Vagina (tissue), 2 donors: ENCODE results near the gene GLT1D1. TPM values are rescaled to one million over a fixed set of nuclear protein-coding genes. Genes with fewer than 3 reads are reported as not detected.

Experiments
- DNase-seq, 2 donors: peaks; one replicate each; pipeline ENCODE4 v3.0.0-alpha.2; 2017; ENCODE audit errors: extremely low spot score in 2 of 2
- H3K27ac ChIP-seq: fragments of 200-600 bp; sonication (generic); one replicate; pipeline ENCODE4 v1.5.1; 2019
- H3K27me3 ChIP-seq: fragments of 200-600 bp; sonication (generic); one replicate; pipeline ENCODE4 v1.5.1; 2019
- H3K36me3 ChIP-seq, 2 donors: fragments of 200-600 bp; sonication (generic); one replicate each; pipeline ENCODE4 v1.5.1; 2017 to 2019
- H3K4me1 ChIP-seq: fragments of 200-600 bp; sonication (generic); one replicate; pipeline ENCODE4 v1.5.1; 2019
- H3K4me3 ChIP-seq, 2 donors: fragments of 200-600 bp; sonication (generic); 1 replicate in 1 of 2; 2 replicates in 1 of 2; pipeline ENCODE4 v1.5.1; 2016 to 2019
- H3K9me3 ChIP-seq: fragments of 200-600 bp; sonication (generic); one replicate; pipeline ENCODE4 v1.5.1; 2019
- POLR2A ChIP-seq, 2 donors: fragments of 450-650 bp; IDR thresholded peaks; one replicate each; pipeline ENCODE4 v1.6.1; 2017; ENCODE audit warnings: antibody characterized with exemption in 2 of 2, mild to moderate bottlenecking in 2 of 2, moderate library complexity in 2 of 2
- POLR2AphosphoS5 ChIP-seq, 2 donors: sonication (generic); formaldehyde crosslinking; IDR thresholded peaks; one replicate each; pipeline ENCODE4 v1.9.0; 2017; ENCODE audit warnings: antibody characterized with exemption in 2 of 2, mild to moderate bottlenecking in 2 of 2, low read depth in 1 of 2; ENCODE audit not compliant: insufficient read depth in 1 of 2
- intact Hi-C: fragments of 100-400 bp; cut with DNase I; formaldehyde crosslinking; loops from one replicate; pipeline ENCODE4 v1.15.1; 2023
- total RNA-seq: library from RNA; depleted of rRNA; stranded (reverse); fragments of >200 nt; gene quantifications from one replicate; pipeline ENCODE4 v1.2.3, GENCODE V29; 2016
- TF ChIP-seq, protein P1 (sequence below), 3 experiments: fragments of 450-650 bp in 2 of 3; fragments of 200-600 bp in 1 of 3; sonication (generic) in 1 of 3; IDR thresholded peaks; one replicate each; pipeline ENCODE4 v1.5.1; 2017 to 2019; ENCODE audit warnings: antibody characterized with exemption in 3 of 3, mild to moderate bottlenecking in 2 of 3, moderate library complexity in 2 of 3

GLT1D1 gene
- total RNA-seq, 1 donor from 2014 or later: 0.74 TPM

DNA sequence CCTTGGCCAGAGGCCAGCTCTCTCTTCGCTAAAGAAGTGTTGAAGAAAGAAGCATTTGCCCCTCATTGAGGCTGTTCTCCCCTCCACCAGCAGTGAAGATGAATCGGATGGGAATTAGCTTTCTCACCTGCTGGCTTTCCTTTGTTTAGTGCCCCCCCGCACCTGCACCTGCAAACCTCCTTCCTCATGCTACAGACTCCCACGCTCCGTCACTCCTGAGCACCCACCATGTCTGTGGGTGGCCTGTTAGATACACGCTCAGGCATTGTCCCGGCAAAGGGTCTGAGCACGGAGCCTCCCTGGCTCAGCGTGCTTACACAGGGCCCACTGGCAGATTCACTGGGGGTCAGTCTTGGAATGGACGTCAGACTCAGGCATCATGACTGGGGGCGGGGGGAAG lies 121.6 kb downstream of the GLT1D1 start:
- H3K27me3 ChIP-seq: no peaks in the 10 kb centered on the region
- no peaks in the 10 kb centered on the region for H3K36me3 ChIP-seq
- intact Hi-C loops: no loop called here
- no peak for DNase-seq
- H3K4me3 ChIP-seq: no peak overlapping the region
- no peaks in the 10 kb centered on the region for H3K9me3 ChIP-seq
- TF ChIP-seq POLR2A (IDR thresholded peaks at IDR 0.05) (no peak), POLR2AphosphoS5 (IDR thresholded peaks at IDR 0.05; ENCODE audit: insufficient read depth in 1 of 2, low read depth in 1 of 2) (no peak)
- TF ChIP-seq, protein P1, sequence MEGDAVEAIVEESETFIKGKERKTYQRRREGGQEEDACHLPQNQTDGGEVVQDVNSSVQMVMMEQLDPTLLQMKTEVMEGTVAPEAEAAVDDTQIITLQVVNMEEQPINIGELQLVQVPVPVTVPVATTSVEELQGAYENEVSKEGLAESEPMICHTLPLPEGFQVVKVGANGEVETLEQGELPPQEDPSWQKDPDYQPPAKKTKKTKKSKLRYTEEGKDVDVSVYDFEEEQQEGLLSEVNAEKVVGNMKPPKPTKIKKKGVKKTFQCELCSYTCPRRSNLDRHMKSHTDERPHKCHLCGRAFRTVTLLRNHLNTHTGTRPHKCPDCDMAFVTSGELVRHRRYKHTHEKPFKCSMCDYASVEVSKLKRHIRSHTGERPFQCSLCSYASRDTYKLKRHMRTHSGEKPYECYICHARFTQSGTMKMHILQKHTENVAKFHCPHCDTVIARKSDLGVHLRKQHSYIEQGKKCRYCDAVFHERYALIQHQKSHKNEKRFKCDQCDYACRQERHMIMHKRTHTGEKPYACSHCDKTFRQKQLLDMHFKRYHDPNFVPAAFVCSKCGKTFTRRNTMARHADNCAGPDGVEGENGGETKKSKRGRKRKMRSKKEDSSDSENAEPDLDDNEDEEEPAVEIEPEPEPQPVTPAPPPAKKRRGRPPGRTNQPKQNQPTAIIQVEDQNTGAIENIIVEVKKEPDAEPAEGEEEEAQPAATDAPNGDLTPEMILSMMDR (IDR thresholded peaks at IDR 0.05): no peak
- H3K27ac ChIP-seq: no peak overlapping the region
- no peaks in the 10 kb centered on the region for H3K4me1 ChIP-seq

DNA sequence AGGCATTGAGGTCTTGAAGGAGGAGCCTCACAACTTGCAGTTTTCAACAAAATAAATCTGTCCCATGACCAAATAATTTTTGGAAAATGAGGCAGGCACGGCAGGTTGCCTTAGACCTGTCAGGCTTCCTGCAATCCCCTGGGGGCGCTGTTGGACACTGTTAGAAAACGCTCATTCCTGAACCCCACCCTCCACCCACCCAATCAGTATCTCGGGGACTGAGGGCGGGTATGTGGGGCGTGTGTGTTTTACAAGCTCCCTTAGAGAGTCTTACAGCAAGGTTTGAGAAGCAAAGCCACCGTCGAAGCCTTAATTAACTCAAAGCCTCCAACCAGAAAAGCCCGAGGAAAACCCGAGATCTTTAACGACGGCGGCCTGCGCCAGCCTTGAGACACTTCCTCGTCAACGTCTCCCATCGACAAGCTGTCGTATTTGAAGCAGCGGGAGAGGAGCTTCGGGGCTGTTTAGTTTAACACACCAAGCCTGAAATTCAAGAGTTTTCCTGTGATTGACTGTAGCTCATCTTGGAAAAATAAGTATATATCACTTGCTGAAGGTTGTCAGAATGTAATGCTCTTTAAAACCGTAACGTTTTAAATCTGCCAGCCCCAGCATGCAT lies 123.0 kb downstream of the GLT1D1 start:
- H3K27ac ChIP-seq: no peak overlapping the region
- H3K36me3 ChIP-seq: no peaks in the 10 kb centered on the region
- H3K9me3 ChIP-seq: no peaks in the 10 kb centered on the region
- intact Hi-C loops: no loop called here
- TF ChIP-seq POLR2AphosphoS5 (IDR thresholded peaks at IDR 0.05; ENCODE audit: insufficient read depth in 1 of 2, low read depth in 1 of 2): no peak
- no peak for TF ChIP-seq POLR2A (IDR thresholded peaks at IDR 0.05)
- TF ChIP-seq, protein P1 (IDR thresholded peaks at IDR 0.05): no peak
- no peaks in the 10 kb centered on the region for H3K27me3 ChIP-seq
- no peak overlapping the region for H3K4me3 ChIP-seq
- no peaks in the 10 kb centered on the region for H3K4me1 ChIP-seq
- DNase-seq: no peak

DNA sequence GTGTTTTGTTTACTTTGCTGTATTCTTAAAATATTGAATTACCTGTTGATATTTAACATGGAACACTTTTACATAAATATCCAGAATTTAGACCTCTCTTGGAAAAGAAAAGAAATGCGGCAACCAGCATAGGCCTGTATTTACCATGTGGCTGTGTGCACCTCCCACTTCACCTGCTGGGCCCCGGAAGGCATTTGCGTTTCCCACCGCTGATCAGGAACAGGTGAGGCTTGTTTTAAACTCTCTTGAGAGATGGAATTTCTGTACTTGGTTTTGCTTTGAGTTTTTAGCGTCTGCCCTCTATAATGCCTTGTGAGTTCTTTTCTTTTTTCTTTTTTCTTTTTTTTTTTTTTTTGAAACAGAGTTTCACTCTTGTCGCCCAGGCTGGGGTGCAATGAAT lies 124.2 kb downstream of the GLT1D1 start:
- DNase-seq: no peak
- no peaks in the 10 kb centered on the region for H3K27me3 ChIP-seq
- no peak overlapping the region for H3K4me3 ChIP-seq
- H3K9me3 ChIP-seq: no peaks in the 10 kb centered on the region
- H3K4me1 ChIP-seq: no peaks in the 10 kb centered on the region
- TF ChIP-seq POLR2A (IDR thresholded peaks at IDR 0.05): no peak
- TF ChIP-seq, protein P1 (IDR thresholded peaks at IDR 0.05): no peak
- no peak for TF ChIP-seq POLR2AphosphoS5 (IDR thresholded peaks at IDR 0.05; ENCODE audit: insufficient read depth in 1 of 2, low read depth in 1 of 2)
- intact Hi-C loops: no loop called here
- no peak overlapping the region for H3K27ac ChIP-seq
- no peaks in the 10 kb centered on the region for H3K36me3 ChIP-seq

DNA sequence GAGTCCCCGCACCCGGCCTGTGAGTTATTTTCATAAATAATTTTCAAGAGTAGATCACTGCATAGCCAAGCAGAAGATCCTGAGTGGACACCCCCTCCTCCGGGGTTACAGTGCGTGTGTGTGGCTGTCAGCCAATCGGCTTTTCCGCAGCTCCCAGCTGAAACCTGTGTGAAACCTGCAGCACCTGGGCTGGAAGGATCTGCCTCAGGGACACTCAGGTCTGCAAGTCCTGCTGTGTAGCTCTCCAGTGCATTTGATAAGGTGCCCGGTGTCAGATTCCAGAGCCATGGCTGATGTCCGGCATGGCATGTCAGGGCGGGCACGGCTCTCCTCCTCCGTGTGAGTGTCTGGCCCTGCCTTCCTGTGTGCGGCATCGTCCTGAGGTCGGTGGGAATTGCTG lies 124.8 kb downstream of the GLT1D1 start:
- Histone ChIP-seq H3K36me3 (no peaks in the 10 kb centered on the region), H3K4me3 (no peak overlapping the region), H3K27ac (no peak overlapping the region), H3K9me3 (no peaks in the 10 kb centered on the region), H3K4me1 (no peaks in the 10 kb centered on the region), H3K27me3 (no peaks in the 10 kb centered on the region)
- TF ChIP-seq POLR2AphosphoS5 (IDR thresholded peaks at IDR 0.05; ENCODE audit: insufficient read depth in 1 of 2, low read depth in 1 of 2): no peak
- TF ChIP-seq POLR2A (IDR thresholded peaks at IDR 0.05): no peak
- TF ChIP-seq, protein P1 (IDR thresholded peaks at IDR 0.05): no peak
- intact Hi-C loops: no loop called here
- DNase-seq: no peak

DNA sequence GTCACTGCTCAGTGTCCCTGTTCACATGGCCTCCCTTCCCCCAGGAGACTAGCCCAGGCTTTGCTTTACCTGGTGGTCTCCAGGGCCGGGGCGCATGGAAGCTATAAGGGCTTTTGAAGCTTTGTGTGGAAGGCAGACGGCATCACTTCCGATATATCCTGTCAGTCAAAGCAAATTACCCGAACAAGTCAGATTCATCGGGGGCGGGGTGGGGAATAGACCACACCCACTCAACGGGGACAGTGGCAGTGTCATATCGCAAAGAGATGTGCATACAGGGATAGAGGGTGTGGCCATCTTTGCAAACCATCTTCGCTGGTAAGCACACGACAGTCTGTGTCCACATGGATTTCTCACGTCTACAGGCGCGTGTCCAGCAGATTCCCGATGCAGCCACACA lies 127.3 kb downstream of the GLT1D1 start:
- intact Hi-C loops: no loop called here
- H3K36me3 ChIP-seq: no peaks in the 10 kb centered on the region
- no peak overlapping the region for H3K4me3 ChIP-seq
- H3K27me3 ChIP-seq: no peaks in the 10 kb centered on the region
- TF ChIP-seq POLR2AphosphoS5 (IDR thresholded peaks at IDR 0.05; ENCODE audit: insufficient read depth in 1 of 2, low read depth in 1 of 2) (no peak), POLR2A (IDR thresholded peaks at IDR 0.05) (no peak)
- TF ChIP-seq, protein P1 (IDR thresholded peaks at IDR 0.05): no peak
- no peaks in the 10 kb centered on the region for H3K9me3 ChIP-seq
- H3K4me1 ChIP-seq: no peaks in the 10 kb centered on the region
- no peak for DNase-seq
- no peak overlapping the region for H3K27ac ChIP-seq
